Measurements from ENCODE around the gene ZSWIM1.
"Not testable (repeated sequence)": the region's sequence is repeated elsewhere in the genome, so short reads cannot be mapped to it uniquely, and the experiment has no call there.

Gene ZSWIM1

DNA sequence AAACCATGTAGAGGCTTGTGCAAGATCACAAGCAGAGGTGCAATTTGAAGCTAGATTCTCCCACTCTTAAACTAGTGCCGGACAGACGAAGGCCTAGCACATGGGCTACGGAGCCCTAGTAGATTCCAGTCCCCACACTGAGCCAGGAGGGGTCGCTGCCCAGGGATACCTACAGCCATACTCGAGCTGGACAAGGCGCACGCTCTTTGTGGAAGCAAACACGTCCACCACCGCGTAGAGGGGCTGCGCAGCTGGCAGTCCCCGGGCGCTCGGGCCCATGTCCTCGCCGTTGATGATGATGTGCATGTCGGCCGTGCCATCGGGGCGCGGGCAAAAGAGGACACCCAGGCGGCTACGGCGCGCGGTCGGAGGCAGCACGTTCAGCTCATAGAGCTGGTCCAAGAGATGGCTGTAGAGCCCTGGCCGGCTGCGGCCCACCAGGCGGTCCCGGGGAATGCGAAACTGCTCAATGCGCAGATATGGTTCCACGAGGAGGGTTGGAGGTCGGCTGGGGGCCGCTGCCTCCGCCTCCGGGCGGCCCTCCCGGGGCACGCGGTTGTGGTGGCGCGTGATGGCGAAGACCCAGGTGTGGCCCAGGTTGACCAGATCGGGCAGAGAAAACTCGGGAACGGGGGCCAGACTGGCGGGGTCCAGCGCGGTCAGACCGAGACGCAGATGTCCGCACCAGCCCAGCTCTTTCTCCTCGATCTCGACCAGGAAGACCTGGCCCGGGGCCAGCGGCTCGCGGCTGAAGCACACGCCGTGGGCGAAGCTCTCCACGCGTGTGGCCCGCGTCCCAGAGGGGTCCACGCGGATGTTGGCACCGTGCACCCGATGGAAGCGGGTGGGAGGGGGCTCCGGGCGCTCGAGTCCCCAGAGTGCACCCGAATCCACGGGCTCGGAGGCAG lies 9.3 kb downstream of the ZSWIM1 start:
- DNase-seq, result peak; percentile 24

- DNase-seq, result peak; percentile 83
These were observed 10.3 kb downstream of the ZSWIM1 start, which contains the start of the genes CTSA and NEURL2 for GRCh38 chr20:45890985-45891983. CTSA (plus strand) TSS chr20:45891335; CDS start chr20:45891569, 234 bp downstream. NEURL2 (minus strand) TSS chr20:45891208; CDS start chr20:45890991, 217 bp downstream.

GRCh38 chr20:45892049-45892825 lies 11.2 kb downstream of the ZSWIM1 start:
- no peak for DNase-seq

DNA sequence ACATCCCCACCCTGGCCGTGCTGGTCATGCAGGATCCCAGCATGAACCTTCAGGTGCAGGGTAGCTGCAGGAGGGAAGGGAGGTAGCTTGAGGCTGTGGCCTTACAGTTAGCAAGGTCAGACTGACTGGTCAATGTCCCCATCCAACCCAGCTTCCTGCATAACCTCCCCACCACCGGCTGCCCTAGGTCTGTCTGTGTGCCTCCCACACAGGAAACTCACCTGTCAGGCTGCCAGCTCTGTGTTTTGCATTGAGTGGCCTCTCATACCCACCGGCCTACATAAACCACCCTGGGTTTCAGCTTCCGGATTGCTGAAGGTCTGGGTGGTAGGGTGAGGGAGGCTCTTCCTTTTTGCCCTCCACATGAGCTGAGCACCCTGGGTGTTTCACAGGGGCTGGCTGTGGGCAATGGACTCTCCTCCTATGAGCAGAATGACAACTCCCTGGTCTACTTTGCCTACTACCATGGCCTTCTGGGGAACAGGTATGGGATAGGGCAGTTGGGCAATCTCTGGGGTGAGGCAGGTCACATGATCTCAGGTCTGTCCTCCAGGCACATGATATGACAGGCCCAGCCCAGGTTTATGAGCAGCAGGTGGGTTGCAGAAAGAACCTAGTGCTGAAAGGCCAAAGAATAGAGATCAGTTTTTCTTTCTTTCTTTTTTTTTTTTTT lies 11.9 kb downstream of the ZSWIM1 start:
- peak; percentile 10 for DNase-seq

DNA sequence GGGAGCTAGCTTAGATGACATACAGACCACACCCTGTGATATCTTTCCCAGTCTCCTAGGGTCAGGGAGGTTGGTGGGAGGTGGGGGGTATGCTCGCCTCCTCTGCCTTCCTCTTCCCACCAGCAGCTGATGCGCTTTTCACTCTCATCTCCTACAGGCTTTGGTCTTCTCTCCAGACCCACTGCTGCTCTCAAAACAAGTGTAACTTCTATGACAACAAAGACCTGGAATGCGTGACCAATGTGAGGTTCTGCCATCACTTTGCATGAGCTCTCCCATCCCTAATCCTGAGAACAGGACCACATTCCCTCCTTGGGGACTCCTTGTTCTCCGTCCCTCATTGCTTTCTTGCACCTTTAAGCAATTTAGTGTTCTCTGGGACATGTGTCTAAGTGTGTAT lies 12.8 kb downstream of the ZSWIM1 start:
- no peak for DNase-seq

- DNase-seq, result no peak
These were observed 13.8 kb downstream of the ZSWIM1 start for GRCh38 chr20:45894797-45895196.

DNA sequence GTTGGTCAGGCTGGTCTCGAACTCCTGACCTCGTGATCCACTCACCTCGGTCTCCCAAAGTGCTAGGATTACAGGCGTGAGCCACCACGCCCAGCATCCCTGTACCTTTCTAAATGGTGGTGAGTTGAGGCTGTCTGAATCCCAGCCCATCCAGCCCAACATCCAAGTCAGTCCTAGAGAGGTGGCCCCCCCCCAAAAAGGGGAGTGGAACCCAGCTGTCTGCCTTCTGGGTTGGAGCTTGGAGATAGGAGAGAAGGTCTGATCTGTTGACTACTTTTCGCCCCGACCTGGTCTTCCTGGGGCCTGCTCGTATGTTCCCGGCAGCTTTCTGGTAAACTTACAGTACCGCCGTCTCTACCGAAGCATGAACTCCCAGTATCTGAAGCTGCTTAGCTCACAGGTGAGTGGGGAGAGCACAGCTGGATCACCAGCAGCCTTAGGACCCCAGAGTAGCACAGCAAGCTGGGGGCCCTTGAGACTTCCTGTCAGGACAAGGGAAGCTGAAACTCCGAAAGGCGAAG lies 15.7 kb downstream of the ZSWIM1 start:
- no peak for DNase-seq

GRCh38 chr20:45897289-45897688 lies 16.3 kb downstream of the ZSWIM1 start:
- DNase-seq, result no peak

GRCh38 chr20:45897692-45898091 lies 16.7 kb downstream of the ZSWIM1 start:
- no peak for DNase-seq

GRCh38 chr20:45898285-45898684 lies 17.3 kb downstream of the ZSWIM1 start:
- DNase-seq, result no peak

- no peak for DNase-seq
These were observed 18.2 kb downstream of the ZSWIM1 start for GRCh38 chr20:45899046-45899835.

- DNase-seq, result not testable (repeated sequence)
These were observed 20.3 kb downstream of the ZSWIM1 start for GRCh38 chr20:45901332-45901731.

DNA sequence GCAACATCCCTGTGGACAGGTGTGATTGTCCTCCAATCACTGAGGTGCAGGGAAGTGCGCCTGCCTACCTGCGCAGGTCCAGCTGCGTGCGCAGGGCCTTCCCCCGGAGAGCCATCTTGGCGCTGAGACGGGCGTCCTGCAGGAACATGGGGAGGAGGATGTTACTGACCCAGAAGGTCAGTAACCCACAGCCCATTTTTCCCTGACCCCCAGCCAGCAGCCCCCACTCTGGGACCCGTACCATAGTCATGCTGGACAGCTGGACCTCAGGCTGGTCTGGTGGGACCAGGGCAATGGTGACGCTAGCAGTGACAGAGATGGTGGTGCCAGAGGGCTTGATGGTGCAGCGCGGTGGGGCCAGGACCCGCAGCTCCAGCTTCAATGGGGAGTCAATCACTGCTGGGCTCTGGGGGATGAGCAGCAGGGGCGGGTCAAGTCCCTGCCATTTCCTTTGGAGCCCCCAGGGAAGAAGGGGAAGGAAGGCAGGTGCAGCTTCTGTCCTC lies 21.2 kb downstream of the ZSWIM1 start:
- no peak for DNase-seq

DNA sequence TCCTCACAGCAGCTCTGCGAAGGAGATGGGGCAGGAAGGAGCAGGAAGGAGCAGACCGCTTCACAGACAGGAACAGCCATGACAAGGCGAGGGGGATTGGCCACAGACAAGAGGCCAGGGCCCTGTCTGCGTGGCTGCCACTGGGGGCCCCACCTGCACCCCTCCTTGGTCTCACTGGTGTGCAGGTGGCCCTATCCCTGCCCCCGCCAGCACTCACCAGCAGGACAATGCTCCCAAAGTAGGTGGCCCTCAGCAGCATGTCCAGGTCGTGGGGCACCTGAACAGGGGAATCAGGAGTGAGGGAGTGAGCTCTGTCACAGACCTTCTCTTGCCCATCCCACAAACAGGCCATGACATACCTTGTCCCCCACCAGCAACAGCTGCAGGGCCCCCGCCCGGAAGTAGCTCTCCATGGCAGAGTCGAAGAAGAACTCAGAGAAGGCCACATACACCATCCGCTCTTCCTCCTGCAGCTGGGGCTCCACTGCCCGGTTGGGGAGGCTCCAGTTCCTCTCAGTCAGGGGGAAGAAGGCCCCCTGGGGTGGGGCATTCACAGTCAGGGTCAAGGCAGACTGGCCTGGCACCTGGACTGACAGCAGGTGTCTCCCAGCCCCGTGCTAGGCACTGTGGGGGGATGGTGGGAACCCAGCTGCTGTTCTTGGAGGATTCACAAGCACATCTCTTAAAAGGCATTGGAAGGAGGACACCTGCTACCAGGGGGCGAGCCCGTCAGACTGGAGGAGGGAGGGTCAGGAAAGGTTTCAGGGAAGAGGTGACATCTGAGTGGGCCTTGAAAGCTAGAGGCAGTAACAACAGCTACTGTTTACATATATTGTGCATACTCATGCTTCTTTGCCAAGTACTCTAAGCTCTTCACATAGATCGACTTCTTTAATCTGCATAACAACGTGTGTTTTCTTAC lies 23.8 kb downstream of the ZSWIM1 start:
- DNase-seq, result no peak

GRCh38 chr20:45905505-45906079 lies 24.6 kb downstream of the ZSWIM1 start:
- DNase-seq, result no peak

- no peak for DNase-seq
These were observed 26.4 kb downstream of the ZSWIM1 start for GRCh38 chr20:45907219-45907948.

DNA sequence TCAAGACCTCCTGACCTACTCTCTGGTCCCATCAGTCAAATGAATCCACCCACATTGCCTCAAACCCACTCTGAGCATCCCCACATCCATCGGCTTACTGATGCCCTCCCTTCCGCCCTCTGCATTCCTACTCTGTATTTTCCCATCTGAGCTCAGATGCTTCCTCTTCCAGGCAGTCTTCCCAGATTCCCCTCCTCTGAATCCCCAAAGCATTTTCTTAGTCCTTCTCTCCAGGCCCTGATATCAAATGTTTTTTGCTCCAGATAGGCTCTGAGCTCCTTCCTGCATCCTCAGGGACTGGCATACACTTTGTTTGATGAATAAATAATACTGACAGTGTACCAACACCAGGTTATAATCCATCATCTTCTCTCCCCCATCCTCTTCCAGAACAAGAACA lies 27.1 kb downstream of the ZSWIM1 start:
- no peak for DNase-seq

DNA sequence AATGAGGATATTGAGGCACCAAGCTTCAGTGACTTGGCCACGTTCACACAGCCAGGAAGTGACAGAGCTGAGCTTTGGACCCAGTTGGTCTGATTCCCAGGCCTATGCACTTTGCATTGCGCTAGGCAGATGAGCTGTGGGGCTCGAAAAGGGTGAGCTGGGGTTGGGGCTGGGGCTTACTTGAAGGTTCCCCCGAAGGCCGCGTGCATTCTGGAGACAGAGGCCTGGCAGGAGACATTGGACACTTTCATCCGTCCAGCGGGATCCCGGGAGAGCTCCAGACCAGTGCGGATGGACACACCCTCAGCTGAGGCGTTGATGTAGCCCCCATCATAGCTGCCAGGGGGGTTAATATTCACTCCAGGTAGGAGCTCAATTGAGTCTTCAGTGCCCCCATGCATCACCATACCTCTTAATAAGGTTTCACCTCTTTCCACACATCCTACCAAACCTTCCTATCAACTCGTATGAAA lies 28.3 kb downstream of the ZSWIM1 start:
- no peak for DNase-seq

Data from stimulated activated naive CD4-positive, alpha-beta T cell treated with Interleukin-2 at 50 U/mL for 16 hours (primary cell).